Ascending aorta (tissue), 2 donors: ENCODE measurements around the gene FCRLA. TPM values are rescaled to one million over a fixed set of nuclear protein-coding genes. Genes with fewer than 3 reads are reported as not detected.
"Not testable (repeated sequence)": the region's sequence is repeated elsewhere in the genome, so short reads cannot be mapped to it uniquely, and the experiment has no call there.

Experiments used
- DNase-seq, 2 donors: peaks; one replicate each; pipeline ENCODE4 v3.0.0-alpha.2; 2019; ENCODE audit warnings: low spot score in 2 of 2
- H3K27ac ChIP-seq, 2 donors: fragments of 200-600 bp; sonication (generic); one replicate each; pipeline ENCODE4 v1.5.1; 2016 to 2017; ENCODE audit warnings: mild to moderate bottlenecking in 1 of 2
- H3K27me3 ChIP-seq: fragments of 200-600 bp; sonication (generic); one replicate; pipeline ENCODE4 v1.5.1; 2017
- H3K36me3 ChIP-seq, 2 donors: fragments of 200-600 bp; sonication (generic); one replicate each; pipeline ENCODE4 v1.5.1; 2016
- H3K4me1 ChIP-seq, 2 donors: fragments of 200-600 bp; sonication (generic); one replicate each; pipeline ENCODE4 v1.5.1; 2016 to 2017; ENCODE audit warnings: mild to moderate bottlenecking in 1 of 2
- H3K4me3 ChIP-seq, 2 donors: fragments of 200-600 bp; sonication (generic); one replicate each; pipeline ENCODE4 v1.5.1; 2016 to 2017; ENCODE audit warnings: mild to moderate bottlenecking in 1 of 2
- H3K9me3 ChIP-seq, 2 donors: fragments of 200-600 bp; sonication (generic); one replicate each; pipeline ENCODE4 v1.5.1; 2016
- intact Hi-C: fragments of 100-400 bp; cut with DNase I; formaldehyde crosslinking; loops from one replicate; pipeline ENCODE4 v1.15.1; 2023
- total RNA-seq: library from RNA; depleted of rRNA; stranded (reverse); fragments of >200 nt; gene quantifications from one replicate; pipeline ENCODE4 v1.1.0, GENCODE V29; 2016
- TF ChIP-seq, protein P1 (sequence below), 3 experiments: fragments of 200-600 bp in 2 of 3; fragments of 450-650 bp in 1 of 3; sonication (generic) in 2 of 3; IDR thresholded peaks; one replicate each; pipeline ENCODE4 v1.5.1; 2016 to 2019; ENCODE audit warnings: antibody characterized with exemption in 3 of 3, mild to moderate bottlenecking in 1 of 3, moderate library complexity in 1 of 3

FCRLA gene
- total RNA-seq, 1 donor from 2014 or later: not detected

DNA sequence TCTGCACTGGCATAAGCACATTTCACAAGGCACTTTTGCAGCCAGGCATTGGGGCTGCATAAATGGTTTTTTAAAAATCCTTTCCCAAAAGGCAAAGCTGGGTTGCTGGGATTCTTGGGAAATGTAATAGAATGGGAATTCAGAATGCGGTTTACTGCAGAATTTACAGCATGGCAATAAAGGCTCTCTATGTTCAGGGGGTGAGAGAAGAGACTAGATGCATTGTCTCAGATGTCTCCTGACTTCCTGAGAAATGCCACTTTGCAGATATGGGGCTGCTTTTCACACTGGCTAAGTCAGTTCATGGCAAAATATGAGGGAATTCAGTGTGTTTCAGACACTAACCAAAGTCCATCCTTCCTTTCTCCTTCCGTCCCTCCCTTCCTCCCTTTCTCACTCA, 30.6 kb upstream of the FCRLA start:
- no peak for DNase-seq
- Histone ChIP-seq H3K4me1 (no peaks in the 10 kb centered on the region), H3K27ac (no peak overlapping the region), H3K27me3 (no peaks in the 10 kb centered on the region), H3K36me3 (no peaks in the 10 kb centered on the region), H3K4me3 (no peak overlapping the region), H3K9me3 (no peaks in the 10 kb centered on the region)
- intact Hi-C loops: no loop called here
- TF ChIP-seq, protein P1, sequence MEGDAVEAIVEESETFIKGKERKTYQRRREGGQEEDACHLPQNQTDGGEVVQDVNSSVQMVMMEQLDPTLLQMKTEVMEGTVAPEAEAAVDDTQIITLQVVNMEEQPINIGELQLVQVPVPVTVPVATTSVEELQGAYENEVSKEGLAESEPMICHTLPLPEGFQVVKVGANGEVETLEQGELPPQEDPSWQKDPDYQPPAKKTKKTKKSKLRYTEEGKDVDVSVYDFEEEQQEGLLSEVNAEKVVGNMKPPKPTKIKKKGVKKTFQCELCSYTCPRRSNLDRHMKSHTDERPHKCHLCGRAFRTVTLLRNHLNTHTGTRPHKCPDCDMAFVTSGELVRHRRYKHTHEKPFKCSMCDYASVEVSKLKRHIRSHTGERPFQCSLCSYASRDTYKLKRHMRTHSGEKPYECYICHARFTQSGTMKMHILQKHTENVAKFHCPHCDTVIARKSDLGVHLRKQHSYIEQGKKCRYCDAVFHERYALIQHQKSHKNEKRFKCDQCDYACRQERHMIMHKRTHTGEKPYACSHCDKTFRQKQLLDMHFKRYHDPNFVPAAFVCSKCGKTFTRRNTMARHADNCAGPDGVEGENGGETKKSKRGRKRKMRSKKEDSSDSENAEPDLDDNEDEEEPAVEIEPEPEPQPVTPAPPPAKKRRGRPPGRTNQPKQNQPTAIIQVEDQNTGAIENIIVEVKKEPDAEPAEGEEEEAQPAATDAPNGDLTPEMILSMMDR (IDR thresholded peaks at IDR 0.05): no peak

DNA sequence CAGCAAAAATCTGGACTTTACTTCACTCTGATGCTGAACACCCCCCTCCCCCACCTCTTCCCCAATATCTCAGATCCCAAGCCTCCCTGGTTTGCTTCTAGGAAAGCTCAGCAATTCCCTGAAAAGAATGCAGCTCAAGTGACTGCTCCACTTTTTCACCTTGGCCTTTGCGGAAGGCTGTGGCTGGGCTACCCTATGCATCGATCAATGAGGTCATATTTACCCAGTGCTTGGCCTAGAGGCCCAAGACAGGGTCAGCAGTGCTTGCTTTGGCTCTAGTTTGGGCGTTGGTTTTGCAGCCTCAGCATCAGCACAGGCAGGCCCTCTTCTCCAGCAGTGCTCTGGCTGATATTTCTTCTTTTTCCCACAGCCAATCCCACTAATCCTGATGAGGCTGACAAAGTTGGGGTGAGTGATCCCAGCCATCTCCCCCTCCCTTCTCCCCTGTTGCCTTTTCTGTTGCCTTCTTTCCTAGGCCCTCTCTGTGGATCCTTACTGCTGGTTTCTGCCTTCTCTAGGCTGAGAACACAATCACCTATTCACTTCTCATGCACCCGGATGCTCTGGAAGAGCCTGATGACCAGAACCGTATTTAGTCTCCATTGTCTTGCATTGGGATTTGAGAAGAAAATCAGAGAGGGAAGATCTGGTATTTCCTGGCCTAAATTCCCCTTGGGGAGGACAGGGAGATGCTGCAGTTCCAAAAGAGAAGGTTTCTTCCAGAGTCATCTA, 29.9 kb upstream of the FCRLA start:
- Histone ChIP-seq H3K27me3 (no peaks in the 10 kb centered on the region), H3K9me3 (no peaks in the 10 kb centered on the region), H3K36me3 (no peaks in the 10 kb centered on the region), H3K4me3 (no peak overlapping the region), H3K27ac (no peak overlapping the region), H3K4me1 (no peaks in the 10 kb centered on the region)
- no peak for DNase-seq
- intact Hi-C loops: no loop called here
- TF ChIP-seq, protein P1 (IDR thresholded peaks at IDR 0.05): no peak

DNA sequence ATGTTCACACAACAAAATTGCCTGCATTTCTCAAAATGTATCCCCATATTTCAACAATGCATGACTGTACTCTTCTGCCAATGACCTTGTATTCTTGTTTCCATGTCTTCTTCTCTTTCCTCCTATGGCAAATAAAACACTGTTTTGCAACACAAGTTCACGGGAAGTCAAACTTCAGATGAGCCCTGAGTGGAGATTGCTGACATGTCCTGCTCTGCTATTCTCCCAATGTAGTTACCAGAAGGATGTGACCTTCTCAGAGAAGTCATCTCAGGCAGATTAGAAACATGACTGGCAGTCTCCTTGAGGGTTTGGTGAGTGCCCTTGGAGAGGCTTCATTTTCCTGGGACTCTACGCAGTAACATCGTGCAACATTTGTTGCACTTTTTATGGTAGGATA, 28.5 kb upstream of the FCRLA start:
- TF ChIP-seq, protein P1 (IDR thresholded peaks at IDR 0.05): no peak
- H3K4me3 ChIP-seq: no peak overlapping the region
- H3K27me3 ChIP-seq: no peaks in the 10 kb centered on the region
- no peaks in the 10 kb centered on the region for H3K4me1 ChIP-seq
- H3K36me3 ChIP-seq: no peaks in the 10 kb centered on the region
- DNase-seq: no peak
- intact Hi-C loops: no loop called here
- H3K27ac ChIP-seq: no peak overlapping the region
- H3K9me3 ChIP-seq: no peaks in the 10 kb centered on the region

DNA sequence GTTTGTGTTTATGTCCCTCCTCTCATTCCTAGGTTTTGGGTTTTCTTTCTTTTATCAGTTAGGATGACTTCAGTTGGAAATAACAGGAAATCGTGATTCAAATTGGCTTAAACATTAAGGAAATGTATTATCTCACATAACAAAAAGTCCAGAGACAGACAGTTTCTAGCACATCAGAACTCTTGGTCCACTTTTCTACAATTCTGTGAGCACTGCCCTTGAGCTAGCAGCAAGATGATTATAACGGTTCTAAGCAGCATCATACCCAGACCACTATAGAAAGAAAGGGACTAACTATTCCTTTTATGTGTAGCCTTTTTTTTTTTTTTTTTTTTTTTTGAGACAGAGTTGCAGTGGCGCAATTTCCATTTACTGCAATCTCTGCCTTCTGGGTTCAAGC, 25.1 kb upstream of the FCRLA start:
- Histone ChIP-seq H3K9me3 (no peaks in the 10 kb centered on the region), H3K36me3 (no peaks in the 10 kb centered on the region), H3K4me1 (no peaks in the 10 kb centered on the region), H3K4me3 (no peak overlapping the region), H3K27me3 (no peaks in the 10 kb centered on the region), H3K27ac (no peak overlapping the region)
- no peak for DNase-seq
- TF ChIP-seq, protein P1 (IDR thresholded peaks at IDR 0.05): no peak
- intact Hi-C loops: no loop called here

DNA sequence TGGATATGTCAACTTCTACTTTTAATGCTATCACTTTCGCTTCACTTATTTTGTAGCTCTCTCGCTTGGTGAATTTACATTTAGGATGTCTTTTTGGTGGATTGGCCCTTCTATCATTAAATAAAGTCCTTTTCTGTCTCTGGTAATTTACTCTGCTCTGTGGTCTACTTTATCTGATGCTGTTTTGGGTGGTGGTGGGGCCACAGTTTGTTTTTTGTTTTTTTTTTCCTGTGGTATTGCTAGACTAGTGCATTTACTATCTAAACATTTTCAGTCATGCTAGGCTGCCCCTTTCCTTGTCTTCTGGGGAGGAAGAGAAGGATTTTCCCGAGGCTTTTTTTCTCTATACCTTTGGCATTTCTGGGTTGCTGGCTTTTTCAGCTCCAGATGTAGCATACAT, 18.1 kb upstream of the FCRLA start:
- intact Hi-C loops: no loop called here
- Histone ChIP-seq H3K9me3 (no peaks in the 10 kb centered on the region), H3K27ac (no peak overlapping the region), H3K36me3 (no peaks in the 10 kb centered on the region), H3K27me3 (no peaks in the 10 kb centered on the region), H3K4me1 (no peaks in the 10 kb centered on the region), H3K4me3 (no peak overlapping the region)
- no peak for DNase-seq
- TF ChIP-seq, protein P1 (IDR thresholded peaks at IDR 0.05): no peak

DNA sequence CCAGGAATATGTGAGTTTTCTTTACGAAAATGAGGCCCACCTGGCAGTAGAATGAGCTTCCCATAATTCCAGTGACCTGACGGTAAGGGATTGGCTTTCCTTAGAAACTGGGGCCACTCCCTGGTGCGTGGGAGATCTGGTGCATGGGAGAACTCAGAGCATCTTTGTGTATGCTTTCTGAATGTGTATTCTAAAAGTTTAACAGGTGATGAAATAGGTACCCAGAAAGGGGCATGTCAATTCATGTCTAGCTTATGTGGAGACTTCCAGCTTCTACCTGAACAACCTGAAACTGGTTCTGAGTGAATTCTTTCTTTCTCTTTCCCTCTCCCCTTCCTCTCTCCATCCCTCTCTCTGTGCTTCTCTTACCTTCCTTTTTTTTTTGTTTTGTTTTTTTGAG, 15.2 kb upstream of the FCRLA start:
- Histone ChIP-seq H3K27ac (no peak overlapping the region), H3K9me3 (no peaks in the 10 kb centered on the region), H3K27me3 (no peaks in the 10 kb centered on the region), H3K36me3 (no peaks in the 10 kb centered on the region), H3K4me3 (no peak overlapping the region), H3K4me1 (no peaks in the 10 kb centered on the region)
- intact Hi-C loops: no loop called here
- DNase-seq: no peak
- TF ChIP-seq, protein P1 (IDR thresholded peaks at IDR 0.05): no peak

DNA sequence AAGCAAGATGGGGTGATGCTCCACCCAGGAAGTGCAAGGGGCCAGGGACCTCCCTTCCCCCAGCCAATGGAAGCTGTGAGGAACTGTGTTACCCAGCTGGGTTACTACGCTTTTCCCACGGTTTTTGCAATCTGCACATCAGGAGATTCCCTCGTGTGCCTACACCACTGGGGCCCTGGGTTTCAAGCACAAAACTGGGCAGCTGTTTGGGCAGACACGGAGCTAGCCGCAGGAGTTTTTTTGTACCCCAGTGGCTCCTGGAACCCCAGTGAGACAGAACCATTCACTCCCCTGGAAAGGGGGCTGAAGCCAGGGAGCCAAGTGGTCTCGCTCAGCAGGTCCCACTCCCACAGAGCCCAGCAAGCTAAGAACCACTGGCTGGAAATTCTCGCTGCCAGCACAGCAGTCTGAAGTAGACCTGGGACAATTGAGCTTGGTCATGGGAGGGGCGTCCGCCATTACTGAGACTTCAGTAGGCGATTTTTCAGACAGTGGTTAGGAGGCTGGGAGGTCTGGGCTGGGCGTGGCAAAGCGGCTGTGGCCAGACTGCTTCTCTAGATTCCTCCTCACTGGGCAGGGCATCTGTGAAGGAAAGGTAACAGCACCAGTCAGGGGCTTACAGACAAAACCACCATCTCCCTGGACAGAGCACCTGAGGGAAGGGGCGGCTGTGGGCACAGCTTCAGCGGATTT, 13.9 kb upstream of the FCRLA start:
- intact Hi-C loops, DNase-seq, H3K4me3 ChIP-seq, H3K9me3 ChIP-seq, H3K36me3 ChIP-seq, H3K27ac ChIP-seq, H3K4me1 ChIP-seq, H3K27me3 ChIP-seq: not testable (repeated sequence)

DNA sequence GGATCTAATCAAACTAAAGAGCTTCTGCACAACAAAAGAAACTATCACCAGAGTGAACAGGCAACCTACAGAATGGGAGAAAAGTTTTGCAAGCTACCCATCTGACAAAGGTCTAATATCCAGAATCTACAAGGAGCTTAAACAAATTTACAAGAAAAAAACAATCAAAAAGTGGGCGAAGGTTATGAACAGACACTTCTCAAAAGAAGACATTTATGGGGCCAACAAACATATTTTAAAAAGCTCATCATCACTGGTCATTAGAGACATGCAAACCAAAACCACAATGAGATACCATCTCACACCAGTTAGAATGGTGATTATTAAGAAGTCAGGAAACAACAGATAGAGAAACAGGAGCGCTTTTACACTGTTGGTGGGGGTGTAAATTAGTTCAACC, 8.7 kb upstream of the FCRLA start:
- H3K36me3 ChIP-seq, intact Hi-C loops, DNase-seq, H3K9me3 ChIP-seq, H3K27ac ChIP-seq, H3K4me3 ChIP-seq, H3K4me1 ChIP-seq, H3K27me3 ChIP-seq: not testable (repeated sequence)
